GM19043 (cell line): Measurements from ENCODE around the gene IPO11.
"Not testable (repeated sequence)": the region's sequence is repeated elsewhere in the genome, so short reads cannot be mapped to it uniquely, and the experiment has no call there.

Experiments used
- ATAC-seq: cut with Tn5 transposase; IDR thresholded peaks from one replicate; pipeline ENCODE4 v1.9.1; 2021; ENCODE audit warnings: low read depth; ENCODE audit not compliant: unreplicated experiment

IPO11 gene

DNA sequence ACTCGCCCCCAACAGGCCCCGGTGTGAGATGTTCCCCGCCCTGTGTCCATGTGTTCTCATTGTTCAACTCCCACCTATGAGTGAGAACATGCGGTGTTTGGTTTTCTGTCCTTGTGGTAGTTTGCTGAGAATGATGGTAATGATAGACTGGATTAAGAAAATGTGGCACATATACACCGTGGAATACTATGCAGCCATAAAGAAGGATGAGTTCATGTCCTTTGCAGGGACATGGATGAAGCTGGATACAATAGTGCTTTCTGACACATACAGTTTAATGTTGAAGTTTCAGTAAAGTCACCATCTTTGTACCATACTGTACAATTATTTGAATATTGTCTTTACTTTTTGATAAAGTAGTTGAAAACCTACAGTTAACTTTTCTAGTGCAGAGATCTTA is 96.2 kb downstream of the IPO11 start:
- ATAC-seq: not testable (repeated sequence)

GRCh38 chr5:62509806-62510205 is 97.2 kb downstream of the IPO11 start:
- ATAC-seq: no peak

DNA sequence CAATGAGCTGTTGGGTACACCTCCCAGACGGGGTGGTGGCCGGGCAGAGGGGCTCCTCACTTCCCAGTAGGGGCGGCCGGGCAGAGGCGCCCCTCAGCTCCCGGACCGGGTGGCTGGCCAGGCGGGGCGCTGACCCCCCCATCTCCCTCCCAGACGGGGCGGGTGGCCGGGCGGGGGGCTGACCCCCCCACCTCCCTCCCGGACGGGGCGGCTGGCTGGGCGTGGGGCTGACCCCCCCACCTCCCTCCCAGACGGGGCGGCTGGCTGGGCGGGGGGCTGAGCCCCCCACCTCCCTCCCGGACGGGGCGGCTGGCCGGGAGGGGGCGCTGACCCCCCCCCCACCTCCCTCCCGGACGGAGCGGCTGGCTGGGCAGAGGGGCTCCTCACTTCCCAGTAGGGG is 100.5 kb downstream of the IPO11 start:
- ATAC-seq: not testable (repeated sequence)

GRCh38 chr5:62514510-62515119 is 102.1 kb downstream of the IPO11 start:
- ATAC-seq: no peak

GRCh38 chr5:62520812-62521211 is 108.2 kb downstream of the IPO11 start:
- ATAC-seq: not testable (repeated sequence)

DNA sequence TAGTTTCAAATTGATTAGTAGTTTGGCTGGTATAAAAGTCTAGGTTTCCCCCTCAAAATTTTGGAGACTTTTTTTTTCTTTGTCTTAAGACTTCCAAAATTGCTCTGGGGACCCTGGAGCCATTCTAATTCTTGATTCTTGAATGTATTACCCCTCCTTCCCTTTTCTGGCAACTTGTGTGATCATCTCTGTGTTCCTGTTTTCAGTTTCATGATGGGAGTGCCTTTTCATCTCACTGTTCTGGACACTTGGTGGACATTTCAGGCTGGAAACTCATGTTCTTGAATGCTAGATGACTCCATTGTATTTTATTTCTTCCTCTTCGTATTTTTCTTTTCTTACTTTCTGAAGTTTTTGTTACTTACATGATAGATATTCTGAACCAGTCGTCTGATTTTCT is 108.8 kb downstream of the IPO11 start:
- no peak for ATAC-seq

DNA sequence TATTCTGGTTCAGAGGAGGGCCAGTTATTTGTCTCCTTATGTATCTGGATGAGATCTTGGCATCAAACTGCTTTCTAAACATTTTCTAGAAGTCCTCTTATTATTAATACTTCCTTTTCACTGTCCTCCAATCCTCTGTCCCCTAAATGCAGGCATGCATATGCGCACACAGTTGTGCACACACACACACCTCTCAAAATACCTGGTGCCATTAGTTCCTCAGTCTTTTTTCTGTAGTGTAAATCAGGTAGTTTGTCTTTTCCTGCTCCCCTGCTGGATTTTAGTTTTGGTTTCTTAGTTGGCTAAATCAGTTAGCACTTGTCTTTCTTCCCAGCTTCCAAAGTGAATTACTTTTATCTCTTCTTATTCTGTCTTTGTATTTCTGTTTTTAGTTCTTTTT is 110.2 kb downstream of the IPO11 start:
- no peak for ATAC-seq

- no peak for ATAC-seq
Observed at GRCh38 chr5:62533597-62533996, 121.0 kb downstream of the IPO11 start.

GRCh38 chr5:62534461-62535236 is 122.1 kb downstream of the IPO11 start:
- no peak for ATAC-seq

DNA sequence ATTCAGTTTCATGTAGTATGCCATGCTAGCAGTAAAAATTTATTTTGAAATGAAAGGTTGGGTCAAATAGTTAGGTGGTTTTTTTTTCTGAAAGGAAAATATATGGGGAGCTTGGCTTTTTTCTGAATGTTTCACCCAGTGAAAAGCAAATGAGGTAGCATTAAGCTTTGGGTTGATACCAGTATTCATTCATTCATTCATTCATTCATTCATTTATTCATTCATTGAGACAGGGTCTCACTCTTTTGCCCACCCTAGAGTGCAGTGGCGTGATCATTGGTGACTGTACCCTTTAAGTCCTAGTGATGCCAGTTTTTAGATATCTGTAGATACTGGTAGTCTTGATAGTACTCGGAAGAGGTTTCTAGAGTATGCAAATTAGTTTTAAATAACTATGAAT is 123.7 kb downstream of the IPO11 start:
- no peak for ATAC-seq

DNA sequence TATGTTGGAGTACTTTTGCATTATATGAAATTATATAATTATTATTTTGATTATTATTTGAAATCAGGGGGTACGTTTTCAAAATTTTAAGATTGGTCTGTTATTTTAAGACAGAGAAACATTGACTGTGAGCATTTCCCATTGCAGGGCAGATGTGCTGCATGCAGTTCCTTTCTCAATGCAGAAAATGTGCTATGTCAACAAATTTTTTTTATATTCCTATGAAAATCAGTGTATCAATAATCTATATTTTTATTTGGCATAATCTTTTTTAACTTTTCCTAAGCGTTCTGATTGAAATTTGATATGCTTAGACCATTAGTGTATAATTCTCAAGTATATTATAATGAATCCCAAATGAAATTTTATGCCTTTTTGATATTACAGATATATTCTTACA is 124.2 kb downstream of the IPO11 start:
- ATAC-seq: no peak

DNA sequence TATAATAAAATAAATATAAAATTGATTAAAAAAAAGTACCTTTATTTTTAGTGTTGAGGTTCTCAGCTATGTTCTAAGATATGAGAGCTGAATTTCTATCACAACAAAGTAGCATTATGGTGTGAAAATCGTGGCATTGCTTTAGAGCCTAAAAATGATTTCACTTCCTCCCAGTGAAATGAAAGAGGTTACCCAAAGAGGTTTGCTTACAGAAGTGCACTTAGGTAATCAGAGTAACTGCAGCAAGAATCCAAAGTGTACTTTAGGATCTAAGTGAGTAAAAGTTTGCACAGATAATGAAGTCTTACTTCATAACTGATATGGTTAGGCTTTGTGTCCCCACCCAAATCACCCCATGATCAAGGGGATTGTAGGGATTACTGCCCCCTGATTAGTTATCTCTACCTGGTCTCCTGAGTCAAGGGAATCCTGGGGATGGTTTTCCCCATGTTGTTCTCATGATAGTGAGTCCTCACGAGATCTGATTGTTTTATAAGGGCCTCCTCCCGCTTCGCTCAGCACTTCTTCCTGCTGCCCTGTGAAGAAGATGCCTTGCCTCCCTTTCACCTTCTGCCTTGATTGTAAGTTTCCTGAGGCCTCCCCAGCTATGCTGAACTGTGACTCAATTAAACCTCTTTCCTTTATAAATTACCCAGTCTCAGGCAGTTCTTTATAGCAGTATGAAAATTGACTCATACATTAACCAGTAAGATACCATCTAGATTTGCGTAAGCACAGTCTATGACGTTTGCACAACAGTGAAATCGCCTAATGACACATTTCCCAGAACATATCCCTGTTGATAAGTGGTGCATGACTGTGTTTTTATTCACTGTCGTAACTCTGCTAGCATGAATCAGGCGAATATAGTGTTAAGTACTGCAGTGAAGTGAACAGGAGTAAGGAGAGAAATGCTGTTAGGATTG is 125.7 kb downstream of the IPO11 start:
- ATAC-seq: no peak

DNA sequence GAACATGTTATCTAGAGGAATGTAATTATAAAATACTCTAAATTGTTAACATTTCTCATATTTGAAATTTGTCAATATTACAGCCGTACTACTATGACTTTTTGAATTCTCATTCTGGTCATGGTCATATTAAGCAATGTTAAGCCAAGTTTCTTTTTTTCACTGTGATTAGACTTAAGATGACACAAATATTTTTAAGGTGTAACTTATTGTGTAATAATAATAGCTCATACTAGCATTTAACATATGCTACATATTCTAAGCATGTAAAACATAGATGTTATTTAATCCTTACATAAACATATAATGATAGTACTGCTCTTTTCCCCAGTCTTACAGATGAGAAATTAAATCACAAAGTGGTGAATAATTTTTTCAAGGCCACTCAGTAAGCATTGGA is 130.2 kb downstream of the IPO11 start:
- ATAC-seq: no peak

- no peak for ATAC-seq
Observed at GRCh38 chr5:62547945-62548630, 135.5 kb downstream of the IPO11 start.

GRCh38 chr5:62550103-62550502 is 137.5 kb downstream of the IPO11 start:
- no peak for ATAC-seq

GRCh38 chr5:62555930-62556329 is 143.4 kb downstream of the IPO11 start:
- ATAC-seq: no peak

- ATAC-seq: no peak
Observed at GRCh38 chr5:62558941-62559340, 146.4 kb downstream of the IPO11 start.

DNA sequence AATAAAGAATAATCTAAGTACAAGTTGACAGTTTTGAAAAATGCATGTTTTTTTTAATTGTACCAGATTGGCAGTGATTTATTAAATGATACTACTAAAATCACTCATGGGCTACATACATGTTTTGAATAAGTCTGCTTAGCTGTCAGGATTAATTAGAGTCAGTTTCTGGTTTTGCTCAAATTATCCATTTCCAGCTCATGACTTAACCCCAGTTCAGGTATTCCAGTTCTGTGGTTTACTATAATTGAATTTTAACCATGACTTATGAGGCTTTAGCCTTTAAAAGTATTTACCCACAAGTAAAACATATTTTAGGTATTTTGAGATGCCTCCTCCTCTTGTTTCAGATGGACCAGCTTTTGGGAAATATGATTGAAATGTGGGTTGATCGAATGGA is 148.2 kb downstream of the IPO11 start:
- no peak for ATAC-seq

GRCh38 chr5:62561896-62562295 is 149.3 kb downstream of the IPO11 start:
- ATAC-seq: no peak

GRCh38 chr5:62562867-62563266 is 150.3 kb downstream of the IPO11 start:
- ATAC-seq: no peak

DNA sequence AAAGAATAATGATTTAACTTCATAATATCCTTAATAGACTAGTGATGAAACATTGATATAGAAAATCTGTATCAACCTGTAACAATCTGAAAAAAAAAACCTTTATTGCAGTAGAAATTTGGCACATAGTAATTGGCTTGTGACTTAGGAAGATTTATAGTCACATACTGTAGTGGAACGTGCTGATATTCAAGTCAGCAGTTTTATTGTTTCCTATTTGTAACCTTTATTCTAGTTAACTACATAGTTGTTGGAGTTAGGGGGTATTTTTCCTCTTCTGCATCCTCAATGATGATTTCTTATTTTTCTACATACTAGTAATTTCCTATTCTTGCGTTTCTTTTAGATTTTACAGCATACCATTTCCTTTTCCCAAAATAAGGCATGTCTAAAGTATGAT is 151.5 kb downstream of the IPO11 start:
- no peak for ATAC-seq
